K562 (cell line): ENCODE results near the gene ASIP. TPM values are rescaled to one million over a fixed set of nuclear protein-coding genes. Genes with fewer than 3 reads are reported as not detected.

Experiments
- ATAC-seq: fragments of 200-7000 bp; cut with Tn5 transposase; 3 replicates; pipeline ENCODE4 v1.9.1; 2020; ENCODE audit warnings: moderate library complexity
- BruUV-seq: library from RNA; stranded (reverse); fragments of 400-500 nt; replicated peaks from 2 replicates; lab custom pipeline; 2021; lab: Mats Ljungman, UMichigan
- CTCF ChIA-PET: fragments of 300-600 bp; formaldehyde crosslinking; extraction: SDS; loops from one replicate; lab custom pipeline; 2021; ENCODE audit warnings: low intra/inter-chr PET ratio; lab: Yijun Ruan, JAX
- POLR2A ChIA-PET: fragments of 300-600, 350-650 bp; sonication (Branson Sonifier 250); formaldehyde crosslinking; extraction: SDS; loops from one replicate; lab custom pipeline; 2021; ENCODE audit warnings: antibody characterized with exemption, inconsistent platforms; lab: Yijun Ruan, JAX
- DNase-seq, 4 experiments: peaks; one replicate each; pipeline versions ENCODE4 v3.0.0 to v3.0.0-alpha.2; 2011 to 2018; ENCODE audit warnings: low spot score in 3 of 4, mixed read lengths in 3 of 4; ENCODE audit errors: extremely low read depth in 1 of 4
- FAIRE-seq: peaks from 2 replicates; lab custom pipeline; 2011; peaks lifted over from hg19 to GRCh38; lab: Jason Lieb, UNC
- H2AFZ ChIP-seq: 2 replicates; pipeline ENCODE4 v1.6.0; 2011; ENCODE audit warnings: low read depth, low read length, control low read depth, inconsistent platforms
- H3K27ac ChIP-seq: fragments of 200-600 bp; 3 replicates; pipeline ENCODE4 v1.8.0; 2011; ENCODE audit warnings: low read depth, mild to moderate bottlenecking, control low read depth, inconsistent platforms, low read length, moderate library complexity, mixed read lengths; ENCODE audit errors: extremely low read depth
- H3K27me3 ChIP-seq, 2 experiments: fragments of 300-600 bp in 1 of 2; 2 replicates in 1 of 2; 3 replicates in 1 of 2; pipeline versions ENCODE4 v1.6.0 to v1.8.0; 2011; ENCODE audit warnings: inconsistent platforms in 2 of 2, low read length in 2 of 2, mild to moderate bottlenecking in 1 of 2, mixed read lengths in 1 of 2, moderate library complexity in 1 of 2; ENCODE audit not compliant: control insufficient read depth in 2 of 2, insufficient read depth in 2 of 2
- H3K36me3 ChIP-seq: fragments of 300-600 bp; 3 replicates; pipeline ENCODE4 v1.8.0; 2011; ENCODE audit warnings: mild to moderate bottlenecking, low read length, inconsistent platforms; ENCODE audit not compliant: control insufficient read depth, insufficient read depth
- H3K4me1 ChIP-seq, 2 experiments: fragments of 200-600 bp in 1 of 2; replicated peaks in 1 of 2; 2 replicates in 1 of 2; 3 replicates in 1 of 2; pipeline versions ENCODE4 v1.5.1 to v1.8.0; 2011; ENCODE audit warnings: inconsistent platforms in 2 of 2, low read length in 2 of 2, mild to moderate bottlenecking in 1 of 2, mixed read lengths in 1 of 2, moderate library complexity in 1 of 2; ENCODE audit not compliant: control insufficient read depth in 2 of 2, insufficient read depth in 2 of 2
- H3K4me2 ChIP-seq: 2 replicates; pipeline ENCODE4 v1.6.1; 2011; ENCODE audit warnings: low read length, control low read depth, inconsistent platforms, mixed read lengths; ENCODE audit not compliant: insufficient read depth
- H3K4me3 ChIP-seq: fragments of 200-600 bp; sonication (generic), shearing (Covaris generic); 2 replicates; pipeline ENCODE4 v1.5.1; 2016; ENCODE audit warnings: control low read depth, inconsistent platforms
- H3K79me2 ChIP-seq: fragments of 200-600 bp; 3 replicates; pipeline ENCODE4 v1.8.0; 2011; ENCODE audit warnings: low read length, inconsistent platforms; ENCODE audit not compliant: control insufficient read depth, insufficient read depth
- H3K9ac ChIP-seq, 2 experiments: 2 replicates each; pipeline versions ENCODE4 v1.6.0 to v1.6.1; 2011; ENCODE audit warnings: low read depth in 2 of 2, low read length in 2 of 2, control low read depth in 1 of 2, inconsistent platforms in 1 of 2, mild to moderate bottlenecking in 1 of 2, mixed read lengths in 1 of 2; ENCODE audit not compliant: insufficient read depth in 1 of 2
- H3K9me1 ChIP-seq: one replicate; pipeline ENCODE4 v1.6.0; 2011; ENCODE audit warnings: inconsistent platforms, mild to moderate bottlenecking, low read length, moderate library complexity; ENCODE audit not compliant: control insufficient read depth, insufficient read depth
- H3K9me3 ChIP-seq: replicated peaks from 2 replicates; pipeline ENCODE4 v1.5.1; 2011; ENCODE audit warnings: low read depth, low read length, inconsistent platforms; ENCODE audit not compliant: control insufficient read depth, insufficient read depth
- H4K20me1 ChIP-seq: replicated peaks from 2 replicates; pipeline ENCODE4 v1.6.1; 2011; ENCODE audit warnings: low read length, inconsistent platforms, mixed read lengths; ENCODE audit not compliant: control insufficient read depth, insufficient read depth
- ARHGAP35 ChIP-seq: fragments of 450-650 bp; IDR thresholded peaks from 2 replicates; pipeline ENCODE4 v1.6.1; 2018; ENCODE audit not compliant: partially characterized antibody
- GTF2B ChIP-seq: IDR thresholded peaks from 2 replicates; pipeline ENCODE4 v1.6.1; 2011; ENCODE audit not compliant: insufficient read length; ENCODE audit errors: extremely low read depth
- MTF1 ChIP-seq: fragments of 250-450 bp; sonication (Bioruptor Pico); IDR thresholded peaks from 2 replicates; pipeline ENCODE4 v1.9.0; 2021; ENCODE audit warnings: moderate library complexity, mild to moderate bottlenecking, inconsistent platforms, borderline replicate concordance
- RBM17 ChIP-seq: fragments of 200-400 bp; formaldehyde crosslinking; IDR thresholded peaks from 2 replicates; pipeline ENCODE4 v1.6.1; 2017; ENCODE audit warnings: low read depth, mild to moderate bottlenecking, low read length, borderline replicate concordance
- SAFB ChIP-seq: fragments of 200-400 bp; formaldehyde crosslinking; IDR thresholded peaks from 2 replicates; pipeline ENCODE4 v1.6.1; 2017; ENCODE audit warnings: low read depth, low read length, borderline replicate concordance
- SOX6 ChIP-seq: fragments of 450-650 bp; IDR thresholded peaks from 2 replicates; pipeline ENCODE4 v1.6.1; 2014; ENCODE audit warnings: mild to moderate bottlenecking
- TEAD1 ChIP-seq, 2 experiments: fragments of 450-650 bp in 1 of 2; sonication (generic) in 1 of 2; formaldehyde crosslinking; IDR thresholded peaks; 2 replicates each; pipeline versions ENCODE4 v1.4.0 to v1.8.0; 2020 to 2022; ENCODE audit warnings: mild to moderate bottlenecking in 2 of 2, missing genetic modification reagents in 1 of 2
- ZFP36 ChIP-seq: fragments of 150-350 bp; IDR thresholded peaks from 2 replicates; pipeline ENCODE4 v1.6.1; 2018; ENCODE audit warnings: low read length, low read depth; ENCODE audit not compliant: partially characterized antibody
- ZKSCAN3 ChIP-seq: fragments of 250-450 bp; sonication (Bioruptor Pico); IDR thresholded peaks from 2 replicates; pipeline ENCODE4 v1.4.0; 2020
- ZNF174 ChIP-seq: fragments of 250-450 bp; sonication (Bioruptor Pico); IDR thresholded peaks from 2 replicates; pipeline ENCODE4 v1.4.0; 2020; ENCODE audit warnings: mild to moderate bottlenecking
- ZNF668 ChIP-seq: fragments of 250-450 bp; sonication (Bioruptor Pico); IDR thresholded peaks from 2 replicates; pipeline ENCODE4 v1.8.0; 2022; ENCODE audit warnings: mild to moderate bottlenecking, inconsistent platforms
- WGBS: fragments of 100-300 bp; shearing (Covaris generic); methylation state at CpG from one replicate; pipeline ENCODE4 v1.1.6; 2016; ENCODE audit warnings: low coverage, mixed read lengths; ENCODE audit not compliant: insufficient coverage; ENCODE audit errors: missing lambda C conversion rate; 5-methylcytosine and 5-hydroxymethylcytosine counted together
- in situ Hi-C: fragments of 300-500 bp; cut with MboI; formaldehyde crosslinking; loops from 4 replicates; pipeline ENCODE4 v1.15.0; 2018; ENCODE audit warnings: inconsistent platforms, mixed read lengths
- intact Hi-C: fragments of 100-400 bp; cut with micrococcal nuclease; formaldehyde crosslinking; loops from 2 replicates; pipeline ENCODE4 v1.14.2; 2022
- polyA plus RNA-seq, 8 experiments: library from polyadenylated mRNA; depleted of rRNA in 4 of 8; stranded (reverse) in 5 of 8; unstranded in 3 of 8; fragments of >200 nt; fragmentation: Nextera tagmentation in 2 of 8; fragmentation: Illumina TruSeq in 1 of 8; extraction: Ambion mirVana in 2 of 8; extraction: Trizol in 1 of 8; gene quantifications; 2 replicates each; pipeline versions ENCODE4 v1.2.1 to v1.2.3, GENCODE V29; 2011 to 2014; ENCODE audit warnings: inconsistent platforms in 1 of 8, missing spikeins in 1 of 8
- total RNA-seq, 7 experiments: library from RNA; depleted of rRNA in 6 of 7; stranded (reverse); fragments of >200 nt in 6 of 7; fragmentation: Illumina TruSeq in 2 of 7; extraction: Trizol in 2 of 7; gene quantifications; 2 replicates each; pipeline versions ENCODE4 v1.2.1 to v1.2.3, GENCODE V29; 2011 to 2021; ENCODE audit warnings: low replicate concordance in 1 of 7

The ASIP gene
- total and polyA plus RNA-seq, 9 of the 15 experiments (the other 6 are each of a cell fraction or from before 2014, with no cell fraction given), result not detected

- H4K20me1 ChIP-seq, result peaks cover 4% of the 10 kb centered on the region; the same call in 1 of the 2 replicates
- WGBS, result 67% methylated on average over 2 of the region's 7 CpGs
- no TSS peak for BruUV-seq
- TF ChIP-seq TEAD1 (CRISPR knock-in tag; IDR thresholded peaks at IDR 0.05) (no peak), ARHGAP35 (no peak), MTF1 (no peak), SAFB (no peak), ZKSCAN3 (CRISPR knock-in tag) (no peak), ZFP36 (no peak), RBM17 (no peak), GTF2B (no peak), ZNF668 (CRISPR knock-in tag) (no peak), ZNF174 (CRISPR knock-in tag) (no peak), SOX6 (no peak)
- H2AFZ ChIP-seq, result no peak overlapping the region
- no peak overlapping the region for H3K27ac ChIP-seq
- H3K9me3 ChIP-seq, result no peaks in the 10 kb centered on the region
- H3K4me2 ChIP-seq, result no peak overlapping the region
- DNase-seq (no peak), ATAC-seq (no peak), FAIRE-seq (no peak)
- no peak overlapping the region for H3K4me3 ChIP-seq
- intact Hi-C loops (no loop called here), in situ Hi-C loops (no loop called here)
- peaks cover 6% of the 10 kb centered on the region for H3K9me1 ChIP-seq
- peaks cover 0 to 4% of the 10 kb centered on the region in 2 experiments; a peak in 3 of 5 replicates for H3K4me1 ChIP-seq
- CTCF ChIA-PET, result no interaction called here
- POLR2A ChIA-PET, result interaction anchor here (0.6 to 1.3 kb wide), 2 partner anchors 38 to 221 kb away, joined by 3 to 6 read pairs; no protein-coding TSS in a partner anchor
- no peak overlapping the region for H3K9ac ChIP-seq
- peaks cover 85% of the 10 kb centered on the region for H3K36me3 ChIP-seq
- no peaks in the 10 kb centered on the region for H3K27me3 ChIP-seq
- peaks cover 47% of the 10 kb centered on the region for H3K79me2 ChIP-seq
Observed at GRCh38 chr20:34294563-34294962, 53.3 kb downstream of the ASIP start.
